GM12873 (cell line): ENCODE data around the gene BET1.

Experiments
- CTCF ChIP-seq: IDR thresholded peaks from 2 replicates; pipeline ENCODE4 v1.5.1; 2012; ENCODE audit warnings: low read depth, mild to moderate bottlenecking, moderate library complexity, low read length, control low read depth; ENCODE audit not compliant: insufficient read depth; ENCODE audit errors: missing control alignments

BET1 gene

GRCh38 chr7:93944673-93945072, 59.5 kb downstream of the BET1 start:
- TF ChIP-seq CTCF: no peak

- TF ChIP-seq CTCF: no peak
These were observed 60.2 kb downstream of the BET1 start for GRCh38 chr7:93943816-93944540.
